Inflammatory macrophage (primary cell): Measurements from ENCODE around the gene MSH3.

Experiments
- DNase-seq, 2 donors: peaks; one replicate each; pipeline ENCODE4 v3.0.0-alpha.2; 2020 to 2022
- total RNA-seq, 18 experiments: gene quantifications; one replicate each; lab custom pipeline; 2026; ENCODE audit warnings: mixed read lengths in 6 of 18, inconsistent platforms in 2 of 18; lab: John Stamatoyannopoulos, UW

Gene MSH3
- 9.7 to 46.5 (median 29.6) reads per million in 18 experiments for total RNA-seq

DNA sequence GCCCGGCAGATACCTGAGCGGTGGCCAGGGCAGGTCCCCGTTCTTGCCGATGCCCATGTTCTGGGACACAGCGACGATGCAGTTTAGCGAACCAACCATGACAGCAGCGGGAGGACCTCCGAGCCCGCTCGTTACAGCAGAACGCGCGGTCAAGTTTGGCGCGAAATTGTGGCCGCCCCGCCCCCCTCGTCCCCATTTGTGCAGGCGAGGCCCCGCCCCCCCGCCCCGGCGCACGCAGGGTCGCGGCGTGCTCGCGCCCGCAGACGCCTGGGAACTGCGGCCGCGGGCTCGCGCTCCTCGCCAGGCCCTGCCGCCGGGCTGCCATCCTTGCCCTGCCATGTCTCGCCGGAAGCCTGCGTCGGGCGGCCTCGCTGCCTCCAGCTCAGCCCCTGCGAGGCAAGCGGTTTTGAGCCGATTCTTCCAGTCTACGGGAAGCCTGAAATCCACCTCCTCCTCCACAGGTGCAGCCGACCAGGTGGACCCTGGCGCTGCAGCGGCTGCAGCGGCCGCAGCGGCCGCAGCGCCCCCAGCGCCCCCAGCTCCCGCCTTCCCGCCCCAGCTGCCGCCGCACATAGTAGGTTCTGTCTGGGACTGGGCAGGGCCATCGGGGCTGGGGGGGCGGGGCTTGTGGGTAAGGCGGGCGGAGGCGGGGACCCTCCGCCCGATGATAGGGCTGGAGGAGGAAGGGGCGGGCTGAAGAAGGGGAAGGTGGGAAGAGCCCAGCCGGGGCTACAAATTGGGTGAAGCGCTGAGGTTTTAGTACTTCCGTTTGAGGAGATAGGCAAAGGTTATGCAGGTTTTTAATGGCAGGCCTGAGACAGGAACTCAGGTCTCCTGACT lies at the start of gene MSH3, which contains the start of gene DHFR:
Gene MSH3, plus strand, starts transcription at position 262 of the 840 bp plus-strand sequence. Its CDS starts 76 bp downstream, at position 338.
Gene DHFR, minus strand, starts transcription at position 593 of the 840 bp plus-strand sequence. Its CDS starts 494 bp downstream, at position 99.
- peak; percentile 93 to 94 for DNase-seq

- DNase-seq, result no peak
Measured at GRCh38 chr5:80607343-80607742, 47.1 kb upstream of the MSH3 start.

DNA sequence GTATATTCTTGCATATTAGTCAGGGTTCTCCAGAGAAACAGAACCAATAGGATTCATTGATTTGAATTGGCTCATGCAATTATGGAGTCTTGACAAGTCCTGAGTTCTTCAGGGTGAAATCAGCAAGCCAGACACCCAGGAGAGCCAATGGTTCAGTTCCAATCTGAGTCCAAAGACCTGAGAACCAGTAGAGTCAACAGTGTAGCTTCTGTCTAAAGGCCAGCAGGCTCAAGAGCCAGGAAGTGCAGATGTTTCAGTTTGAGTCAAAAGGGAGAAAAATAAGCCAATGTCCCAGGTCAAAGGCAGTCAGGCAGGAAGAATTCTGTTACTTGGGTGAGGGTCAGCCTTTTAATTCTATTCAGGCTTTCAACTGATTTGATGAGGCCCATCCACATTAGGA lies 46.6 kb upstream of the MSH3 start:
- no peak for DNase-seq

DNA sequence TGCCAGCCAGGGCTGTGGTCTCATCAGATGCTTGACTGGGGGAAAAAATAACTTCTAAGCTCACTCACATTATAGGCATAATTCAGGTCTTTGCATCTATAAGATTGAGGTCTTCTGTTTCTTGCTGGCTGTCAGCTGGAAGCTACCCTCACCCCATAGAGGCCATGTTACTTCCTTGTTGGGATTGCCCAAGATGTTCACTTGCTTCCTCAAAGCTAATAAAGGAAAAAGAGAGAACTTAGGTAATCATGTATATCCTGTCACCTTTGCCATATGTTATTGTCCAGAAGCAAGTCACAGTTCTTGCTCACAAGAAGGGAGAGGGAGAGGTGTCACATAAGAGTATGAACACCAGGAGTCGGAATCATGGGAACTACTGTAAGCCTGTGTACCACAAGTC lies 45.7 kb upstream of the MSH3 start:
- peak; percentile 73 to 81 for DNase-seq

- DNase-seq, result no peak
Measured at GRCh38 chr5:80609692-80610091, 44.8 kb upstream of the MSH3 start.

DNA sequence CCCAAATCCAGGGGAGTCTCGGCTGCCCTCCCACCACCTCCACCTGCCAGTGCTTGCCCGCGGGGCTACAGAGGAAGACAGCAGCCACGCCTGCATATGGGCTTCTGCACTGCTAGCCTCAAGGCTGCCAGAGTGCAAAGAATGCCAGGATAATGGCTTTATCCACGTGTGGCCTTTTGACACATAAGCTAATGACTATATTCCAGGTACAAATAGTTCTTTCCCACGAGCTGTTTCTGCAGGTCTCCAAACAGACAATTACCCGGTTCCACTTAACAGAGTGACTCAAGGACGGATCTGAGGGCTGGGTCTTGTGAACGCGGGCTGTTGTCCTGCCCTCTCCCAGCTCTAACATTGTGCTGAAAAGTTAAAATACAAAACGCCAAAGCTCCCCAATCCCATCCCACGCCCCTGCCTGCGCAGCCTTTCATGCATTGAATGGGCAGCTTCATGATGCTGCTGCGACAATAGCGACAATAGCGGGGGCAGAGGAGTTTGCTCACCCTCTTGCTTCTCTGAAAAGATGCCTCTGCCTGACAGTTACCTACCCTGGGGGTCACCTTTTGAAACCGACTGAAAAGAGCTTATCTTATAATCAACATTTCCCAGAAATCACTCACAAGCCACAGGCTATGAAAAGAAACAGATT lies 39.1 kb upstream of the MSH3 start:
- no peak for DNase-seq

- peak; percentile 46 to 51 for DNase-seq
Measured at GRCh38 chr5:80618438-80618837, 36.0 kb upstream of the MSH3 start.

DNA sequence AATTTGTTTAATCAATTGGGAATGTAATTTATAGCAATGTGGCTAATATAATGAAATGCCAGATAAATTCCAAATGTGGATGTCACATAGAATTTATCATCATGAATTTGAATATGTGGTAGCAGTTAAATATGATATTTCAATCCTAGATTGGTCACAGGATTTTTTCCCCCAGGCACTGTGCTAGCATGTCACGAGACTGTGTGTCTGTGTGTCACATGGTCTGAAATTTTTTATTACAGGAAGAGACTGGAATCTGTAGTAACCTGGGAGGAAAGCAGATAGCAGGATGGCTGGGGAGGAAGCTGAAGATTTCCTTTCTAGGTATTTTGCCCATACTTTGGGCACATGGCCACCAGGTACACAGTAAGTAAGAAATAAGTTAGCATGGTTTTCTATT lies 35.4 kb upstream of the MSH3 start:
- peak; percentile 10 to 32 for DNase-seq

DNA sequence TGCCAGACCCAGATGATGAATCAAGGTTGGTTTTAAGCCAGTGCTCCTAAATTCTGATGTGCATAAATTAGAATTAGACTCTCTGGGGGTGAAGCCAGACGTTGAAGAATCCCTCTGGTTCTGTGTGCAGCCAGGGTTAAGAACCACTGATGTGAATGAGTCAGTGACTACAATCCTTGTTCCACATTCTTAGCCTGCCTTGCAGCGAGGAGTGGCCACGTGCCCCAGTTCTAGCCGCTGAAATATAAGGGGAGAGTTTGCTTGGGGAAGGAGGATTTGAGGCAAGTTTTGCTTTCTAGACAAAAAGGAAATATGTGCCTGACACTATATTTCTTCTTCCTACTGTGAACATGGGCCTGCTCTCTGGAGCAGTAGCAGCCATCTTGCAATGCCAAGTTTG lies 34.2 kb upstream of the MSH3 start:
- peak; percentile 78 for DNase-seq

- DNase-seq, result no peak
Measured at GRCh38 chr5:80622756-80623155, 31.7 kb upstream of the MSH3 start.

DNA sequence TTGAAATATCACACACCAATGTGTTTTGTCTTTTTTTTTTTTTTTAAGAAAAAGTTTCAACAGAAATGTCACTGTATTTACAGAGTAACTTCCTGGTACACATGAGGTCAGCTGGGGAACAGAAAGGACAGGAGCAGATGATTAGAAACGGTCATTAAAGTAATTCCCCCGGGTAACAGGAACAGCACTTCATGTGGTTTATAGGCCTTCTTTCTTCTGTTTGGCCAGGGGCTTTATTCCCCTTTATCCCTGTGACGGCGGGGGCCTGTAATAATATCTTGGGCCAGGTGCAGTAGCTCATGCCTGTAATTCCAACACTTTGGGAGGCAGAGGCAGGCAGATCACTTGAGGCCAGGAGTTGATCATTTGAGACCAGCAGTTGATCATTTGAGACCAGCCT lies 30.5 kb upstream of the MSH3 start:
- peak; percentile 44 to 56 for DNase-seq

GRCh38 chr5:80625230-80625629 lies 29.2 kb upstream of the MSH3 start:
- no peak for DNase-seq

DNA sequence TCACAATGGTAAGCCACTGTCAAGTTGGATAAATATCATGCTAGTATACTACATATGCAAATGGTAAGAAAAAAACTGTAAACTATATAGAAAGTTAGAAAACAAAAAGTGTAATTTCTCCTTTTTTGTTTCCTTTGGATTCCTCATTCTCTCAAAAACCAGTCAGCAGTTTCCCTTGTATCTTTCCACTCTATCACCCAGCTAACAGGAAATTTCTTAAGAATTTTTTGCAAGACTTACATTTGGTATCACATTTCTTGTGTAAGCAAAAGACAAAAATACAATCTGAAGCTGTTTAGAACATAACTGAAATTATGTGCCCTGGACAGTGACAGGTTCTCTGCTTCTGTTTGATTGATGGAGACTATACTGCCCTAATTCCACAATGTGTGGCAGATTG lies 25.2 kb upstream of the MSH3 start:
- peak; percentile 10 to 80 for DNase-seq

GRCh38 chr5:80631278-80632259 lies 22.9 kb upstream of the MSH3 start:
- no peak for DNase-seq

- DNase-seq, result no peak
Measured at GRCh38 chr5:80632700-80633099, 21.8 kb upstream of the MSH3 start.

- DNase-seq, result no peak
Measured at GRCh38 chr5:80634193-80634592, 20.3 kb upstream of the MSH3 start.

GRCh38 chr5:80641353-80641752 lies 13.1 kb upstream of the MSH3 start:
- DNase-seq, result no peak

- DNase-seq, result no peak
Measured at GRCh38 chr5:80644900-80645299, 9.6 kb upstream of the MSH3 start.

DNA sequence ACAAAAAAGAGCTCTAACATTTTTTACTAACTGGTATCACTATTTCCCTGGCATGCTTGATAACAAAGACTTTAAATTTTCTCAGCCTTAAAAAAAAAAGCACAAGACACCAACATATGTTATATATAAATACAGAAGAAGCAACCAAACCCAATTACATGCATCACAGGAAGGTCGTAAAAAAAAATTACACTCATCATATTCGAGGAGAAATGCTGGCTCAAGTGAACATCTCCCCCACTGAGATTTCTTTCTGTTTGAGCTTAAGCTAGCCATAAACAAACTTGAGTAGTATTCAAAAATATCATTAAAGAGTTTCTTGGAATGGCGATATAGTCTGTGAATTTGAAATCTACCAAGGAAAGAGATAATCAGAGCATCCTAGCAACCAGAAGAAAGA lies 7.5 kb upstream of the MSH3 start:
- DNase-seq, result no peak

GRCh38 chr5:80653502-80653901 lies 950 bp upstream of the MSH3 start:
- DNase-seq, result no peak

GRCh38 chr5:80654054-80654390 lies 430 bp upstream of the MSH3 start:
- peak in 1 of 2 donors; percentile 33 for DNase-seq

DNA sequence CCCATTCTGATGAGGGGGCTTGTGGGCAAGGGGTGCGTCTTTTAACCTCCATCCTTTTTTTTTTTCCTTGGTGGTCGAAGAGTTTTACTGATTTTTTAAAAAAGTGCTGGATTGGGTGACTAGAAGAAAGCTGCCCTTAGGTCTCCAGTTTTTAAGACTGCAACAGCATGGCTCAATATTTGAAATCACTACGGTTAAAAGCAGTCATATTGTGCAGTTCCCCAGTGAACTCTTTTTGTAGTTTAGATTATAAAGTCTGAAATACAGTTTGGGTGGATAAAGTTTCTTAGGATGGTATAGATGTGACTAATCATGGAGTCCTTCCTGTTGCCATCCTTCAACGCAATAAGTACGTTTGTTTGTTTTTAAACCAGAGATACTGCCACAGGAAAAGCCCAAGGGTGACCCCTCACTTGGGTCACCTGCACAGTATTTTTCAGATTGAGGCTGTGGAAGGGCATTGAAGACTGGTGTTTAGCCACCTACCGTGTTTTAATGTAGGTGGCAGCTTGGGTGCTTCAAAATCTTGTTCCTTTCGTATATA lies 851 bp downstream of the MSH3 start:
- no peak for DNase-seq

- no peak for DNase-seq
Measured at GRCh38 chr5:80656425-80656824, 2.0 kb downstream of the MSH3 start.
